T-helper 22 cell (primary cell): ENCODE data around the gene PROX1.

Experiments used
- DNase-seq: peaks from one replicate; pipeline ENCODE4 v3.0.0-alpha.2; 2020; ENCODE audit warnings: low read depth

PROX1 gene

GRCh38 chr1:213987927-213988506 is at the start of gene PROX1:
PROX1 (plus strand) TSS chr1:213987973; CDS start chr1:213996536, 8,563 bp downstream.
- no peak for DNase-seq

- DNase-seq = no peak
These were observed 49.0 kb upstream of the PROX1 start for GRCh38 chr1:213938776-213939175.

GRCh38 chr1:213939888-213940287 is 47.9 kb upstream of the PROX1 start:
- no peak for DNase-seq

- DNase-seq = no peak
These were observed 46.8 kb upstream of the PROX1 start for GRCh38 chr1:213940947-213941346.

GRCh38 chr1:213942061-213942460 is 45.7 kb upstream of the PROX1 start:
- DNase-seq = no peak

GRCh38 chr1:213947200-213947801 is 40.5 kb upstream of the PROX1 start:
- DNase-seq = no peak

- DNase-seq = no peak
These were observed 35.9 kb upstream of the PROX1 start for GRCh38 chr1:213951876-213952275.

- no peak for DNase-seq
These were observed 34.0 kb upstream of the PROX1 start for GRCh38 chr1:213953806-213954205.

- no peak for DNase-seq
These were observed 31.4 kb upstream of the PROX1 start for GRCh38 chr1:213956295-213956770.

GRCh38 chr1:213958346-213958745 is 29.4 kb upstream of the PROX1 start:
- no peak for DNase-seq

GRCh38 chr1:213960963-213961362 is 26.8 kb upstream of the PROX1 start:
- DNase-seq = no peak

- no peak for DNase-seq
These were observed 25.3 kb upstream of the PROX1 start for GRCh38 chr1:213962508-213962907.

GRCh38 chr1:213966122-213966521 is 21.7 kb upstream of the PROX1 start:
- DNase-seq = no peak

- DNase-seq = no peak
These were observed 19.5 kb upstream of the PROX1 start for GRCh38 chr1:213968146-213968825.

- DNase-seq = no peak
These were observed 17.7 kb upstream of the PROX1 start for GRCh38 chr1:213969958-213970555.

- no peak for DNase-seq
These were observed 15.6 kb upstream of the PROX1 start for GRCh38 chr1:213972141-213972540.

- no peak for DNase-seq
These were observed 14.6 kb upstream of the PROX1 start for GRCh38 chr1:213973129-213973528.

- no peak for DNase-seq
These were observed 10.9 kb upstream of the PROX1 start for GRCh38 chr1:213976665-213977485.

GRCh38 chr1:213977486-213977842 is 10.3 kb upstream of the PROX1 start:
- no peak for DNase-seq

- no peak for DNase-seq
These were observed 9.9 kb upstream of the PROX1 start for GRCh38 chr1:213977909-213978308.

GRCh38 chr1:213979751-213980586 is 7.8 kb upstream of the PROX1 start:
- DNase-seq = no peak
